Panc1 (cell line): ENCODE measurements around the gene GRIK1.

Experiments used
- CTCF ChIP-seq: fragments of 450-650 bp; IDR thresholded peaks from 2 replicates; pipeline ENCODE4 v1.5.1; 2017; ENCODE audit warnings: mild to moderate bottlenecking
- POLR2AphosphoS5 ChIP-seq: IDR thresholded peaks from 2 replicates; pipeline ENCODE4 v1.6.1; 2012; ENCODE audit warnings: mild to moderate bottlenecking, low read depth, low read length, moderate library complexity
- TCF7L2 ChIP-seq: IDR thresholded peaks from 2 replicates; pipeline ENCODE4 v1.6.1; 2011; ENCODE audit warnings: mild to moderate bottlenecking, low read depth, low read length, inconsistent platforms

GRCh38 chr21:29625990-29626389 lies 313.8 kb downstream of the GRIK1 start:
- TF ChIP-seq CTCF (no peak), POLR2AphosphoS5 (no peak), TCF7L2 (no peak)
